Subcutaneous adipose tissue (tissue), 4 donors: ENCODE measurements around the gene DUSP19. TPM values are rescaled to one million over a fixed set of nuclear protein-coding genes. Genes with fewer than 3 reads are reported as not detected.

Experiments used
- CTCF ChIP-seq: fragments of 450-650 bp; IDR thresholded peaks from one replicate; pipeline ENCODE4 v1.5.1; 2016; ENCODE audit warnings: low read depth, mild to moderate bottlenecking, control low read depth, antibody characterized with exemption, moderate library complexity
- total RNA-seq, 4 donors: library from RNA; depleted of rRNA; stranded (reverse); fragments of >200 nt; gene quantifications; one replicate each; pipeline ENCODE4 v1.1.0, GENCODE V29; 2016

Gene DUSP19
- total RNA-seq, 4 donors from 2014 or later, result 0.49 to 2.0 (median 1.3) TPM

GRCh38 chr2:183072177-183072576 lies 6.4 kb upstream of the DUSP19 start:
- no peak for TF ChIP-seq CTCF

DNA sequence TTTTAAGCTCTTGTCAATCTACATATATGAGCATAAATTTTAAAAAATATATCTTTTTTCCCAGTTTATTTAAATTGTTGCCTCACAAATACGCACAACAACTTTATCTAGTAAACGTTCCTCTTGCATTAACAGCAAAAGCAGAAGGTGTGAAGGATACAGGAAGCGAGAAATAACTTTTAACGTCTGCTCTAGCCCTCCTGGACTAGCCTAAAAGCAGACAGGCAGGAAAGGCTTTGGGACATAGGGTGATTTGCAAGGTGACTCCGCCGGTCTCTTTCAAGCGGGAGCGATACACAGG lies 434 bp upstream of the DUSP19 start:
- TF ChIP-seq CTCF, result no peak

DNA sequence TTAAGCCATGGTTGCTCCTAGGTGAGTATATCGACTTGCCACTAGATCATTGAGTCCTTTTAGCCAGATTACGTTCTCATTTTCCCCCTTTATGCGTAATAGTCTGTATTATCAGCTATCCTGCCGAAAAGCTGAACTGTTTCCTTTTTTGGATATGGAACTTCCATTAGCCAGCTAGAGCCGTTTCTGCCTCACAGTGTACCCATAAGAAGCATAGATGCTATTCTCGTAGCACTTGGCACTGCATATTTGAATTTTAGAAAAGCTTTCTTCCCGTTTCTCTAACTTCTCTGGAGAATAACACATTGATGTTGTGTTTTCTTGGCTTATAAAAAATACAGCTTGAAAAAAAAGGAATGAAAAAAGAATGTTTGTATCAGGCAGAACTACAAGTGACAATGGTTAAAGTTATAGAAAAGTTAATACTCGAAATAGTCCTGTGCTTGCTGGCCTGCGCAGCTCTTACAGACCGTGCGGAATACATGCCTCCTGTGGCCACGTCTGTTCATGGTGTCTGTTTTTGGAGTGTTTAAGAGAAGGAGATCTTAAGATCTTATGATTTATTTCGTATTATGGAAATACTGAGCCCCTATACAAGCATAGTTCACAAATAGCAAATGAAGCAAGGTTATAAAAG lies 710 bp downstream of the DUSP19 start:
- no peak for TF ChIP-seq CTCF

GRCh38 chr2:183081911-183082310 lies 3.4 kb downstream of the DUSP19 start:
- TF ChIP-seq CTCF, result no peak

DNA sequence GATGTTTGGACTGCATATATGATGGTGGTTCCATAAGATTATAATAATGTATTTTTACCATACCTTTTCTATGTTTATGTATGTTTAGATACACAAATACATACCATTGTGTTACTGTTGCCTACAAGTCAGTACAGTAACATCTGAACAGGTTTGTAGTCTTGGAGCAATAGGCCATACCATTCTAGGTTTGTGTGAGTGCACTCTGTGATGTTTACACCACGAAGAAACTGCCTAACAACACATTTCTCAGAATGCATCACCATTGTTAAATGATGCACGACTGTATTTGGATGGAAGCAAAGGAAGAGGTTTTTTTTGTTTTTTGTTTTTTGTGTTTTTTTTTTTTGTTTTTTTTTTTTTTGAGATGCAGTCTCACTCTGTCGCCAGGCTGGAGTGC lies 9.5 kb downstream of the DUSP19 start:
- no peak for TF ChIP-seq CTCF

DNA sequence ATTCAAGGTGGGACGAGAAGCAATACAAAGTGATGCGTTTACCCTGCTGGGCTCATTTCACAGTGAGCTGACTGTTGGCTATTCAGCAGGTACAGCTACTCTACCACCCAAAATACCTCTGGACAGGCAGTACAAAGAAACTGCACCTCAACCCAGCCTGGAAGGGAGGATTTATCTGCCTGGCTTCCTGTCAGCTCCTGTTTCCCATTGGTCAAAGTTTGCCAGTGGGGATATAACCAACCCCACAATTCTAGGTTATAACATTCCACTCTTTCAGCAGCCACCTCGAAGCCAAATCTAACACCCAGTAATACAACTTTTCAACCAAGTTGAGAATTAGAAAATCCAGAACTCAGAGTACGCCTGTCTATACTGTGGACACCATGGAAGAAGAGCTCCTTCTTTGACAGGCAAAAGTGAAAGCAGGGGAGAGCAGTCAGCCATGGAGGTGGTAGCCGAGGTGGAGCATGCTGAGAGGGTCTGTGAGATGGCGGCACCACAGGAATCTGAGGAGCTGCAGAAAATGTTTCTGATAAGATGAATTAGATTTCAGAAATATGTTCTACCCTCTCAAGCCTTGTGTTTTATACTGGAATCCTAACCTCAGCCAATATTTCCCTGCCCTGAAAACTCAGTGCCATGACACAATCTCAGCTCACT lies 10.8 kb downstream of the DUSP19 start:
- no peak for TF ChIP-seq CTCF

- TF ChIP-seq CTCF, result no peak
Measured at GRCh38 chr2:183091318-183091953, 12.9 kb downstream of the DUSP19 start.
